ENCODE data around the gene SMAD6.
A peak's percentile ranks its signal among the peaks of the same experiment; 100 is the strongest.

Gene SMAD6

DNA sequence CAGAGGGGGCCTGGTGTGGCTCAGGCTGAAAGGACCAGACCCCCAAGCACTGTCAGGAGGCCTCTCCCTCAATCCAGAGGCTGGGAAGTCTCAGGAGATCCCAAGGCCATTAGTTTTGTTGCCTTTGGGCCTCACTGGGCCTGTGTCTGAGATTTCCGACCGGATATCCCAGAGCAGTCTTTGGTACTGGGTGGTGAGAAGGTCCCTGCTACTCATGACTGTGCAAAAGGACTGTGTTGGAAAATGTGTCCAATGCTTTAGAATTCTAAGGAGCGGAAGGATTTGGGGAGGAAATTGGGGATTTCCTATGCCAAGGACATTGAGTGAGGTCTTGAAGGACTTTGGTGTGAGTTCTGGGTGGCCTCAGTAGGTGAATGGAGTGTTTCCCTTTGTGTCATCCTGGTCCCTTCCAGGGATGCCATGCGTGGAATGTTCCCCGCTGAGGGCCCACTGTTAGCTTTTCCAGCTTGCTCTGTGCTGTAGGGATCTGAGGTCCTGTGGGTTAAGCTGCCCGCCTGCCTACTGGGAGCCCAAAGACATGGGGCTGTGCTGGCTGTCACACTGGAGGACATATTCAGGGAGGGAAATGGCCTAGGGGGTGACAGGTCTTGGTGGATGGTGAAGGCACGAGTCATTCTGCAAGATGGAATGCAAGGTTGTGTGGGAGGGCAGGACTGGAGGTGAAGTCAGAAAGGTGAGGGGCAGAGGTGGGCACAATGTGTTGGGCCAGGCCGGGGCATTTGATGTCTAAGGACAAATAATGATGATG, 16.4 kb downstream of the SMAD6 start:
- H3K4me1 Mint-ChIP-seq = peaks cover 77% of the 10 kb centered on the region
- H3K27me3 Mint-ChIP-seq (ENCODE audit: low read depth, poor library complexity) = peaks cover 2% of the 10 kb centered on the region
- TF ChIP-seq, protein P1, sequence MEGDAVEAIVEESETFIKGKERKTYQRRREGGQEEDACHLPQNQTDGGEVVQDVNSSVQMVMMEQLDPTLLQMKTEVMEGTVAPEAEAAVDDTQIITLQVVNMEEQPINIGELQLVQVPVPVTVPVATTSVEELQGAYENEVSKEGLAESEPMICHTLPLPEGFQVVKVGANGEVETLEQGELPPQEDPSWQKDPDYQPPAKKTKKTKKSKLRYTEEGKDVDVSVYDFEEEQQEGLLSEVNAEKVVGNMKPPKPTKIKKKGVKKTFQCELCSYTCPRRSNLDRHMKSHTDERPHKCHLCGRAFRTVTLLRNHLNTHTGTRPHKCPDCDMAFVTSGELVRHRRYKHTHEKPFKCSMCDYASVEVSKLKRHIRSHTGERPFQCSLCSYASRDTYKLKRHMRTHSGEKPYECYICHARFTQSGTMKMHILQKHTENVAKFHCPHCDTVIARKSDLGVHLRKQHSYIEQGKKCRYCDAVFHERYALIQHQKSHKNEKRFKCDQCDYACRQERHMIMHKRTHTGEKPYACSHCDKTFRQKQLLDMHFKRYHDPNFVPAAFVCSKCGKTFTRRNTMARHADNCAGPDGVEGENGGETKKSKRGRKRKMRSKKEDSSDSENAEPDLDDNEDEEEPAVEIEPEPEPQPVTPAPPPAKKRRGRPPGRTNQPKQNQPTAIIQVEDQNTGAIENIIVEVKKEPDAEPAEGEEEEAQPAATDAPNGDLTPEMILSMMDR (IDR thresholded peaks at IDR 0.05) = no peak
- H3K4me3 Mint-ChIP-seq = no peak overlapping the region
- no peaks in the 10 kb centered on the region for H3K9me3 Mint-ChIP-seq
- peak overlapping the region; percentile 90 for H3K27ac Mint-ChIP-seq
- DNase-seq = no peak
- peaks cover 48% of the 10 kb centered on the region for H3K36me3 Mint-ChIP-seq (ENCODE audit: low read depth)

DNA sequence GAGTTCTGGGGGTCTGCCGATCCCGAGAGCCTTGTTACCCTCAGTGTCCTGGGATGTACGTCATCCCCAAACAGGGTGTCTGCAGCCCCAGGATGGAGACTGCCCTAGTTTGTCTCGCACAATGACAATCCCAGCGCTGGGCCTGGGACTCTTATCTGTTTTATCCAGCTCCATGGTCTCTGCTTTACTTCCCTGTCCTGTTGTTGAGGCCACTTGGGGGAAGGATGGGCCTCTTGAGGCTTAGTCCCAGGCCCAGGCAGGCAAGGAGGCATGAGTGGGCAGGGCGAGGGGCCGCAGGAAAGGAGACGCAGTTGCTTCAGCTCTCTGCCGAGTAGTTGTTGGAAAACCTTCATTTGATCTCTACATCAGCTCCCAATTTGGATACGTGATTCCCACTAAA, 17.4 kb downstream of the SMAD6 start:
- no peak for DNase-seq
- H3K9me3 Mint-ChIP-seq = no peaks in the 10 kb centered on the region
- peaks cover 54% of the 10 kb centered on the region for H3K36me3 Mint-ChIP-seq (ENCODE audit: low read depth)
- TF ChIP-seq, protein P1 (IDR thresholded peaks at IDR 0.05) = no peak
- H3K27ac Mint-ChIP-seq = peak overlapping the region; percentile 69
- no peak overlapping the region for H3K4me3 Mint-ChIP-seq
- peaks cover 2% of the 10 kb centered on the region for H3K27me3 Mint-ChIP-seq (ENCODE audit: low read depth, poor library complexity)
- peaks cover 77% of the 10 kb centered on the region for H3K4me1 Mint-ChIP-seq

DNA sequence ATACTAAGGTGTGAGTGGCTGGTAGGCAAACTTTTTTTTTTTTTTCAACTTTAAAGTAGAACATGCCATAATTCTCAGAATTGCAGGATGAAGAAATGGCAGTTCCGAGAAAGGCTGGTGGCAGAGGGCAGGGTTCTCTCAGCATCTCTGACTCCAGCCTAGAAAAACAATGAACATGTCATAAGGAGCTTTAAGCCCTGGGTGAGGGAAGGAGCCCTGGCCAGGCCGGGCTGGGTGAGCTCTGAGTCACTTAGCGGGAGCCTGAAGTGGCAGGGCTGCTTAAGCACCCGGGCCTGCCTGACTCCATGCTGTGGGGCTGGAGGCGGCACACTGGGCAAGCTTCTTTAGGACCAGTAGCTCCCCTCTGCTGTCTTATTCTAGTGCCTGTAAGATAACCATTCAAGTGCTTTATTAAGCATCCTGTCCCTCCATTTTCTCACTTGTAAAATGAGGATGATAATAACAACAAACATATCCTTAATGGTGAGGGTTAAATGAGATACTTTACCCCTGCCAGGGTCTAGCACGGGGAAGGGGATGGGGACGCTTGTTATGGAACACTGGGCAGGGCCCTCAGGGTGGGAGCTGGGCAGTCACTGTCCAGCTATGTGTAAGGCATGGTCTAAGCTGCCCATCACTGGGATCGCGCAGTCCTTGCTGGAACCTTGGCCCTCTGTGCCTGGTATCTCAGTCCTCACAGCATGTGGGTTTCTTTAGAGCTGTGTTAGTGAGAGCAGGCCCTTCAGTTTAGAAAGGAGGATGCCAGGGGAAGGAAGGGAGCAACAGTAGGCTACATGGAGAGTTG, 18.4 kb downstream of the SMAD6 start:
- no peaks in the 10 kb centered on the region for H3K9me3 Mint-ChIP-seq
- DNase-seq = no peak
- peaks cover 2% of the 10 kb centered on the region for H3K27me3 Mint-ChIP-seq (ENCODE audit: low read depth, poor library complexity)
- peak overlapping the region; percentile 4 for H3K27ac Mint-ChIP-seq
- peaks cover 77% of the 10 kb centered on the region for H3K4me1 Mint-ChIP-seq
- H3K4me3 Mint-ChIP-seq = no peak overlapping the region
- peaks cover 58% of the 10 kb centered on the region for H3K36me3 Mint-ChIP-seq (ENCODE audit: low read depth)
- TF ChIP-seq, protein P1 (IDR thresholded peaks at IDR 0.05) = no peak

DNA sequence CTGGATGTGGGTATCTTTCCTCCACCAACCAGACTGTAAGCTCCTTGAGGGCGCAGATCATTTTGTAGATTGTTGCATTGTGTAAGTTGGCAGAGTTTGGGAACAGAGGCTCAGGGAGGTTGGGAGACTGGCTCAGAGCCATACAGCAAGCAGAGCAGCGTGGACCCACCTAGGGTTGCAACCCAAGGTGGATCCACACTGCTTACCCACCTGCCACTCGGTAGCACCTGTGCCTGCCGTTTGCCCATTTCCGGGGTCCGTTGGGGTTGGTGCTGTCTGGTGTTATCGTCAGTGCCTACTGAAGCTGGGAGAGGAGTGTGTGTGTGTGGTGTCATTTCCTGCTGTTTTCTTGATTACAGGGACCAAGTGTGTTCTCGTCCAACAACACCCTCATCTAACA, 19.0 kb downstream of the SMAD6 start:
- Mint-ChIP-seq H3K36me3 (ENCODE audit: low read depth) (peaks cover 54% of the 10 kb centered on the region), H3K27ac (peak overlapping the region; percentile 4), H3K27me3 (ENCODE audit: low read depth, poor library complexity) (peaks cover 2% of the 10 kb centered on the region), H3K9me3 (no peaks in the 10 kb centered on the region), H3K4me1 (peaks cover 77% of the 10 kb centered on the region), H3K4me3 (no peak overlapping the region)
- DNase-seq = no peak
- TF ChIP-seq, protein P1 (IDR thresholded peaks at IDR 0.05) = no peak

DNA sequence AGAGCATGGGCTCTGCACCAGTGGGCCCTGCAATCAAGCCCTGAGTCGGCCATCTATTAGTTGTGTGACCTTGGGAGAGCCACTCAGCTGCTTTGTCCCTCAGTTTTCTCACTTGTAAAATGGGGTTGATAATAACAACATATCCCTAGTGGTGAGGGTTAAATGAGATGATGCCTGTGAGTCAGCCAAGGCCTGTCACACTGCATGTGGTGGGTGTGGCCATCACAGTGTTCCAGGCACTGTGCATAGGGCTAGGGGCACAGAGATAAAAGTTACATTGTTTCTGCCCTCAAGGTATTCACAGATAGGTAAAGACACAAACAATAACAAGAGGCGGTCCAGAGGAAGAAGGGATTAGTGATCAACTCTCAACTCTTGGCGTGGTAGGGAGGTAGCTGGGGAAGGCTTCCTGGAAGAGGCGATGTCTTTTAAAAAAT, 19.5 kb downstream of the SMAD6 start:
- H3K9me3 Mint-ChIP-seq = no peaks in the 10 kb centered on the region
- TF ChIP-seq, protein P1 (IDR thresholded peaks at IDR 0.05) = no peak
- peaks cover 49% of the 10 kb centered on the region for H3K36me3 Mint-ChIP-seq (ENCODE audit: low read depth)
- no peak overlapping the region for H3K4me3 Mint-ChIP-seq
- peak overlapping the region; percentile 40 for H3K27ac Mint-ChIP-seq
- H3K4me1 Mint-ChIP-seq = peaks cover 72% of the 10 kb centered on the region
- H3K27me3 Mint-ChIP-seq (ENCODE audit: low read depth, poor library complexity) = peaks cover 1% of the 10 kb centered on the region
- DNase-seq = no peak
